HepG2 (cell line): ENCODE measurements around the gene OTUB2. TPM values are rescaled to one million over a fixed set of nuclear protein-coding genes. Genes with fewer than 3 reads are reported as not detected.

Source experiments
- ATAC-seq: fragments of 200-7000 bp; cut with Tn5 transposase; 3 replicates; pipeline ENCODE4 v1.9.1; 2020; ENCODE audit warnings: mild to moderate bottlenecking, moderate library complexity
- BruUV-seq: library from RNA; stranded (reverse); fragments of 400-500 nt; replicated peaks from 2 replicates; lab custom pipeline; 2021; lab: Mats Ljungman, UMichigan
- CTCF ChIA-PET: fragments of 300-600 bp; formaldehyde crosslinking; extraction: SDS; loops from one replicate; lab custom pipeline; 2021; ENCODE audit warnings: low total read pairs, inconsistent platforms, low intra/inter-chr PET ratio; lab: Yijun Ruan, JAX
- POLR2A ChIA-PET: fragments of 350-600 bp; sonication (Branson Sonifier 250); formaldehyde crosslinking; loops from one replicate; lab custom pipeline; 2020; ENCODE audit warnings: antibody characterized with exemption, inconsistent platforms; lab: Yijun Ruan, JAX
- DNase-seq: peaks from one replicate; pipeline ENCODE4 v3.0.0-alpha.2; 2015; ENCODE audit warnings: low spot score
- FAIRE-seq: peaks from 3 replicates; lab custom pipeline; 2011; peaks lifted over from hg19 to GRCh38; lab: Jason Lieb, UNC
- H2AFZ ChIP-seq: one replicate; pipeline ENCODE4 v1.6.1; 2011; ENCODE audit warnings: low read length, inconsistent platforms
- H3K27ac ChIP-seq: fragments of 300-600 bp; 3 replicates; pipeline ENCODE4 v1.8.0; 2011; ENCODE audit warnings: mixed run types, mild to moderate bottlenecking, mixed read lengths, low read length, inconsistent platforms; ENCODE audit not compliant: insufficient read depth; ENCODE audit errors: extremely low read length
- H3K27me3 ChIP-seq, 2 experiments: fragments of 200-600 bp in 1 of 2; 2 replicates in 1 of 2; 3 replicates in 1 of 2; pipeline versions ENCODE4 v1.6.0 to v1.8.0; 2011; ENCODE audit warnings: low read length in 2 of 2, mild to moderate bottlenecking in 2 of 2, moderate library complexity in 2 of 2, inconsistent platforms in 1 of 2; ENCODE audit not compliant: insufficient read depth in 2 of 2, control insufficient read depth in 1 of 2
- H3K36me3 ChIP-seq, 2 experiments: fragments of 200-600 bp in 1 of 2; replicated peaks in 1 of 2; 2 replicates in 1 of 2; 3 replicates in 1 of 2; pipeline versions ENCODE4 v1.5.1 to v1.8.0; 2011; ENCODE audit warnings: low read length in 2 of 2, inconsistent platforms in 1 of 2; ENCODE audit not compliant: insufficient read depth in 2 of 2, control insufficient read depth in 1 of 2
- H3K4me1 ChIP-seq: 2 replicates; pipeline ENCODE4 v1.5.1; 2012; ENCODE audit warnings: low read length, inconsistent platforms; ENCODE audit not compliant: insufficient read depth
- H3K4me2 ChIP-seq: 2 replicates; pipeline ENCODE4 v1.6.0; 2011; ENCODE audit warnings: low read depth, low read length, inconsistent platforms
- H3K4me3 ChIP-seq, 3 experiments: fragments of 200-600 bp in 1 of 3; sonication (generic), shearing (Covaris generic) in 1 of 3; replicated peaks in 1 of 3; 2 replicates each; pipeline ENCODE4 v1.5.1; 2011 to 2016; ENCODE audit warnings: low read length in 3 of 3, inconsistent platforms in 2 of 3, low read depth in 2 of 3, mild to moderate bottlenecking in 2 of 3, control low read depth in 1 of 3, mixed read lengths in 1 of 3; ENCODE audit not compliant: insufficient read depth in 1 of 3
- H3K79me2 ChIP-seq: one replicate; pipeline ENCODE4 v1.6.1; 2011; ENCODE audit warnings: low read length, inconsistent platforms; ENCODE audit not compliant: insufficient read depth
- H3K9ac ChIP-seq: 2 replicates; pipeline ENCODE4 v1.6.0; 2011; ENCODE audit warnings: mild to moderate bottlenecking, low read depth, low read length, inconsistent platforms; ENCODE audit not compliant: insufficient read depth
- H3K9me3 ChIP-seq: 2 replicates; pipeline ENCODE4 v1.5.1; 2012; ENCODE audit warnings: mild to moderate bottlenecking, low read length
- H4K20me1 ChIP-seq: 2 replicates; pipeline ENCODE4 v1.6.0; 2011; ENCODE audit warnings: inconsistent platforms, mild to moderate bottlenecking, low read length, moderate library complexity; ENCODE audit not compliant: insufficient read depth
- RFXAP ChIP-seq: sonication (generic); formaldehyde crosslinking; IDR thresholded peaks from 2 replicates; pipeline ENCODE4 v1.4.0; 2020; ENCODE audit warnings: missing genetic modification reagents, borderline replicate concordance
- WGBS: methylation state at CpG from one replicate; pipeline ENCODE4 v1.1.6; 2017; ENCODE audit warnings: low lambda C conversion rate; 5-methylcytosine and 5-hydroxymethylcytosine counted together
- in situ Hi-C: cut with HindIII; loops from 2 replicates; pipeline ENCODE4 v1.10.0; 2017; ENCODE audit warnings: low pct_unique_long_range_greater_than_20kb; ENCODE audit not compliant: extremely low pct_ligation_motif_present
- intact Hi-C: fragments of 100-400 bp; cut with micrococcal nuclease; formaldehyde crosslinking; loops from one replicate; pipeline ENCODE4 v1.10.0; 2022; ENCODE audit not compliant: unreplicated experiment
- polyA plus RNA-seq, 8 experiments: library from polyadenylated mRNA; depleted of rRNA in 3 of 8; stranded (reverse) in 7 of 8; unstranded in 1 of 8; fragments of >200 nt; fragmentation: Illumina TruSeq in 4 of 8; extraction: Trizol in 4 of 8; gene quantifications; 2 replicates each; pipeline versions ENCODE4 v1.2.1 to v1.2.3, GENCODE V29; 2011 to 2016; ENCODE audit warnings: low read depth in 4 of 8, missing spikeins in 1 of 8, mixed read lengths in 1 of 8; ENCODE audit not compliant: insufficient read depth in 1 of 8
- total RNA-seq, 5 experiments: library from RNA; depleted of rRNA; stranded (reverse); fragments of >200 nt; fragmentation: Illumina TruSeq; extraction: Trizol; gene quantifications; 2 replicates each; pipeline ENCODE4 v1.2.3, GENCODE V29; 2016; ENCODE audit warnings: low read depth in 1 of 5

Gene OTUB2
- total and polyA plus RNA-seq, 2 of the 13 experiments (the other 11 are each of a cell fraction or from before 2014, with no cell fraction given) = 2.2 to 2.4 TPM

DNA sequence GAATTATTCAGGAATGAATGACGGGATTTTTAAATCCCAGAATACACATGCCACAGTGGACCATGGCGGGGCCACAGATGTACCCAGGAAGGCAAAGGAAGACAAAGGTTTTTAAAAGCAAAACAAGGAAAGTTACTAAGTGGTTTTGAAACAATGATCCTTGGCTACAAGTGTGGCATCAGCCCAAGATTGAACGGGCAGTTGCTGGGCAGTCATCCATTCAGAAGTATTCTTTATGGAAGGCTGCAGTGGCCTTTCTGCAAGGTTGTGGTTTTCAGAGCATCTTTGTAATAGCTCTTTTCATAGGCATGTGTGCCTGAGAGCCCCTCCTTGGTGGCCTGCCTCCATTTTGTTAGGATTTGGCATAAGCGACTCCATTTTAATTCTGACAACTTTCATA lies 71.0 kb downstream of the OTUB2 start:
- Histone ChIP-seq H3K4me3 (no peak overlapping the region), H3K4me2 (no peak overlapping the region), H3K79me2 (no peaks in the 10 kb centered on the region), H3K27ac (no peak overlapping the region), H2AFZ (no peak overlapping the region), H3K4me1 (peaks cover 14% of the 10 kb centered on the region), H3K9me3 (no peaks in the 10 kb centered on the region), H3K36me3 (0 out of 5 replicates have a peak, but pooled peaks cover 0 to 6% of the 10 kb centered on the region in 2 experiments), H4K20me1 (no peaks in the 10 kb centered on the region), H3K27me3 (no peaks in the 10 kb centered on the region), H3K9ac (no peak overlapping the region)
- WGBS = 95% methylated on average over 4 of the region's 4 CpGs
- ChIA-PET CTCF (no interaction called here), POLR2A (no interaction called here)
- no peak for TF ChIP-seq RFXAP (CRISPR knock-in tag)
- in situ Hi-C loops = no loop called here
- BruUV-seq = no TSS peak
- FAIRE-seq (no peak), DNase-seq (no peak), ATAC-seq (no peak)
- intact Hi-C loops = no loop called here

Other genes with a start within 250 kb of the OTUB2 start
- 3.2 and 3.8 TPM in 2 replicates for gene PRIMA1, start 237.9 kb upstream of the OTUB2 start, total RNA-seq (2016; rRNA removed; fragmentation: Illumina TruSeq; extraction: Trizol)
- gene PRIMA1, start 237.9 kb upstream of the OTUB2 start, polyA plus RNA-seq (2011; rRNA removed) = 1.9 and 2.4 TPM in 2 replicates
- gene FAM181A, start 99.0 kb upstream of the OTUB2 start, total RNA-seq (2016; rRNA removed; fragmentation: Illumina TruSeq; extraction: Trizol) = 1.1 and 1.5 TPM in 2 replicates
- 0.80 and 1.1 TPM in 2 replicates for gene FAM181A, start 99.0 kb upstream of the OTUB2 start, polyA plus RNA-seq (2011; rRNA removed)
- 0.46 and 0.82 TPM in 2 replicates for gene ASB2, start 49.8 kb upstream of the OTUB2 start, total RNA-seq (2016; rRNA removed; fragmentation: Illumina TruSeq; extraction: Trizol)
- 4.1 and 4.5 TPM in 2 replicates for gene ASB2, start 49.8 kb upstream of the OTUB2 start, polyA plus RNA-seq (2011; rRNA removed)
- 0.11 TPM in 1 of 2 replicates, not detected in the other for gene CCDC197, start 29.0 kb upstream of the OTUB2 start, total RNA-seq (2016; rRNA removed; fragmentation: Illumina TruSeq; extraction: Trizol)
- gene CCDC197, start 29.0 kb upstream of the OTUB2 start, polyA plus RNA-seq (2011; rRNA removed) = 0.13 TPM in 1 of 2 replicates, not detected in the other
- gene DDX24, start 54.9 kb downstream of the OTUB2 start, total RNA-seq (2016; rRNA removed; fragmentation: Illumina TruSeq; extraction: Trizol) = 149 and 215 TPM in 2 replicates
- 62.3 and 67.3 TPM in 2 replicates for gene DDX24, start 54.9 kb downstream of the OTUB2 start, polyA plus RNA-seq (2011; rRNA removed)
- 19.0 and 19.3 TPM in 2 replicates for gene IFI27L1, start 55.0 kb downstream of the OTUB2 start, total RNA-seq (2016; rRNA removed; fragmentation: Illumina TruSeq; extraction: Trizol)
- gene IFI27L1, start 55.0 kb downstream of the OTUB2 start, polyA plus RNA-seq (2011; rRNA removed) = 9.6 and 11.9 TPM in 2 replicates
- gene IFI27, start 84.4 kb downstream of the OTUB2 start, total RNA-seq (2016; rRNA removed; fragmentation: Illumina TruSeq; extraction: Trizol) = 1.2 and 2.0 TPM in 2 replicates
- 1.7 and 2.3 TPM in 2 replicates for gene IFI27, start 84.4 kb downstream of the OTUB2 start, polyA plus RNA-seq (2011; rRNA removed)
- 4.3 and 6.0 TPM in 2 replicates for gene IFI27L2, start 103.3 kb downstream of the OTUB2 start, total RNA-seq (2016; rRNA removed; fragmentation: Illumina TruSeq; extraction: Trizol)
- 4.8 and 6.9 TPM in 2 replicates for gene IFI27L2, start 103.3 kb downstream of the OTUB2 start, polyA plus RNA-seq (2011; rRNA removed)
- gene PPP4R4, start 148.0 kb downstream of the OTUB2 start, total RNA-seq (2016; rRNA removed; fragmentation: Illumina TruSeq; extraction: Trizol) = 19.8 and 21.2 TPM in 2 replicates
- 6.9 and 9.5 TPM in 2 replicates for gene PPP4R4, start 148.0 kb downstream of the OTUB2 start, polyA plus RNA-seq (2011; rRNA removed)